Activated T-cell treated with anti-CD3 and anti-CD28 coated beads, Interleukin-2, amount 50 U/mL, for 4 hours (primary cell): ENCODE data around the gene CILP. TPM values are rescaled to one million over a fixed set of nuclear protein-coding genes. Genes with fewer than 3 reads are reported as not detected.

ENCODE experiments used
- ATAC-seq, 2 donors: fragments of 200-7000 bp; cut with Tn5 transposase; one replicate each; pipeline ENCODE4 v1.10.0; 2021
- DNase-seq: peaks from one replicate; pipeline ENCODE4 v3.0.0-alpha.2; 2020
- H3K27me3 Mint-ChIP-seq: one replicate; pipeline ENCODE4 v1.8.0; 2021; ENCODE audit warnings: low read depth, mixed read lengths
- H3K36me3 Mint-ChIP-seq: one replicate; pipeline ENCODE4 v1.8.0; 2022; ENCODE audit warnings: mixed read lengths; ENCODE audit not compliant: insufficient read depth
- H3K4me1 Mint-ChIP-seq: one replicate; pipeline ENCODE4 v1.8.0; 2021; ENCODE audit warnings: low read depth, mixed read lengths
- H3K4me3 Mint-ChIP-seq: one replicate; pipeline ENCODE4 v1.8.0; 2021; ENCODE audit warnings: mild to moderate bottlenecking, moderate library complexity, mixed read lengths
- H3K9me3 Mint-ChIP-seq: one replicate; pipeline ENCODE4 v1.8.0; 2021; ENCODE audit warnings: mixed read lengths
- total RNA-seq, 3 donors: library from RNA; stranded (reverse); gene quantifications; one replicate each; pipeline ENCODE4 v1.2.1, GENCODE V29; 2021

The CILP gene
- under 1 TPM; 0.08 to 0.13 (median 0.08) TPM for total RNA-seq

- no peaks in the 10 kb centered on the region for H3K27me3 Mint-ChIP-seq
- ATAC-seq = no peak
Observed at GRCh38 chr15:65210770-65211481, at the start of gene CILP. TSS of gene CILP (minus strand) at chr15:65211473. CDS start at chr15:65209755, 1,718 bp downstream.

GRCh38 chr15:65260968-65261367, 49.7 kb upstream of the CILP start:
- H3K4me3 Mint-ChIP-seq = no peak overlapping the region
- peaks cover 46% of the 10 kb centered on the region for H3K36me3 Mint-ChIP-seq
- H3K27me3 Mint-ChIP-seq = no peaks in the 10 kb centered on the region
- ATAC-seq (no peak), DNase-seq (no peak)
- H3K9me3 Mint-ChIP-seq = no peaks in the 10 kb centered on the region
- H3K4me1 Mint-ChIP-seq = no peaks in the 10 kb centered on the region

More at GRCh38 chr15:65210770-65211481, at the start of gene CILP:
- H3K9me3 Mint-ChIP-seq = no peaks in the 10 kb centered on the region
- H3K4me1 Mint-ChIP-seq = no peaks in the 10 kb centered on the region
- H3K36me3 Mint-ChIP-seq = no peaks in the 10 kb centered on the region
- no peak for DNase-seq
- H3K4me3 Mint-ChIP-seq = no peak within 1 kb of the TSS

- Mint-ChIP-seq H3K27me3 (no peaks in the 10 kb centered on the region), H3K9me3 (no peaks in the 10 kb centered on the region), H3K4me1 (no peaks in the 10 kb centered on the region), H3K4me3 (no peak overlapping the region), H3K36me3 (peaks cover 44% of the 10 kb centered on the region)
- ATAC-seq = no peak
- no peak for DNase-seq
Observed at GRCh38 chr15:65259367-65259797, 48.1 kb upstream of the CILP start.

GRCh38 chr15:65258375-65259262, 47.3 kb upstream of the CILP start:
- peaks cover 46% of the 10 kb centered on the region for H3K36me3 Mint-ChIP-seq
- H3K4me3 Mint-ChIP-seq = no peak overlapping the region
- H3K9me3 Mint-ChIP-seq = no peaks in the 10 kb centered on the region
- no peaks in the 10 kb centered on the region for H3K4me1 Mint-ChIP-seq
- no peaks in the 10 kb centered on the region for H3K27me3 Mint-ChIP-seq
- ATAC-seq (no peak), DNase-seq (no peak)

- no peak overlapping the region for H3K4me3 Mint-ChIP-seq
- peaks cover 28% of the 10 kb centered on the region for H3K36me3 Mint-ChIP-seq
- H3K27me3 Mint-ChIP-seq = no peaks in the 10 kb centered on the region
- ATAC-seq (no peak), DNase-seq (no peak)
- no peaks in the 10 kb centered on the region for H3K9me3 Mint-ChIP-seq
- peaks cover under 1% of the 10 kb centered on the region for H3K4me1 Mint-ChIP-seq
Observed at GRCh38 chr15:65255486-65256140, 44.3 kb upstream of the CILP start.

GRCh38 chr15:65254758-65255157, 43.5 kb upstream of the CILP start:
- Mint-ChIP-seq H3K9me3 (no peaks in the 10 kb centered on the region), H3K4me1 (peaks cover 6% of the 10 kb centered on the region), H3K4me3 (no peak overlapping the region), H3K36me3 (peaks cover 21% of the 10 kb centered on the region), H3K27me3 (no peaks in the 10 kb centered on the region)
- DNase-seq (no peak), ATAC-seq (no peak)

- peaks cover 19% of the 10 kb centered on the region for H3K36me3 Mint-ChIP-seq
- no peaks in the 10 kb centered on the region for H3K9me3 Mint-ChIP-seq
- no peak overlapping the region for H3K4me3 Mint-ChIP-seq
- ATAC-seq = no peak
- peaks cover 10% of the 10 kb centered on the region for H3K4me1 Mint-ChIP-seq
- DNase-seq = no peak
- H3K27me3 Mint-ChIP-seq = no peaks in the 10 kb centered on the region
Observed at GRCh38 chr15:65254356-65254755, 43.1 kb upstream of the CILP start.

- ATAC-seq = peak; percentile 99 to 100
- Mint-ChIP-seq H3K9me3 (no peaks in the 10 kb centered on the region), H3K4me1 (peaks cover 11% of the 10 kb centered on the region), H3K27me3 (no peaks in the 10 kb centered on the region), H3K36me3 (peaks cover 15% of the 10 kb centered on the region), H3K4me3 (no peak overlapping the region)
- DNase-seq = peak; percentile 41
Observed at GRCh38 chr15:65249641-65250040, 38.4 kb upstream of the CILP start.

- ATAC-seq (no peak), DNase-seq (no peak)
- Mint-ChIP-seq H3K36me3 (peaks cover 17% of the 10 kb centered on the region), H3K9me3 (no peaks in the 10 kb centered on the region), H3K4me3 (no peak overlapping the region), H3K27me3 (no peaks in the 10 kb centered on the region), H3K4me1 (peaks cover 11% of the 10 kb centered on the region)
Observed at GRCh38 chr15:65248511-65249255, 37.4 kb upstream of the CILP start.

- Mint-ChIP-seq H3K9me3 (no peaks in the 10 kb centered on the region), H3K4me1 (peaks cover 11% of the 10 kb centered on the region), H3K27me3 (no peaks in the 10 kb centered on the region), H3K4me3 (no peak overlapping the region), H3K36me3 (peaks cover 15% of the 10 kb centered on the region)
- DNase-seq (no peak), ATAC-seq (no peak)
Observed at GRCh38 chr15:65246939-65247338, 35.7 kb upstream of the CILP start.

GRCh38 chr15:65246026-65246714, 34.9 kb upstream of the CILP start:
- DNase-seq (no peak), ATAC-seq (no peak)
- no peak overlapping the region for H3K4me3 Mint-ChIP-seq
- H3K27me3 Mint-ChIP-seq = no peaks in the 10 kb centered on the region
- no peaks in the 10 kb centered on the region for H3K9me3 Mint-ChIP-seq
- peaks cover 11% of the 10 kb centered on the region for H3K4me1 Mint-ChIP-seq
- H3K36me3 Mint-ChIP-seq = peaks cover 15% of the 10 kb centered on the region

- Mint-ChIP-seq H3K27me3 (no peaks in the 10 kb centered on the region), H3K4me1 (peaks cover 7% of the 10 kb centered on the region), H3K36me3 (peaks cover 15% of the 10 kb centered on the region), H3K4me3 (no peak overlapping the region), H3K9me3 (no peaks in the 10 kb centered on the region)
- DNase-seq (no peak), ATAC-seq (no peak)
Observed at GRCh38 chr15:65245096-65245856, 34.0 kb upstream of the CILP start.

GRCh38 chr15:65244638-65245037, 33.4 kb upstream of the CILP start:
- peaks cover 4% of the 10 kb centered on the region for H3K4me1 Mint-ChIP-seq
- H3K27me3 Mint-ChIP-seq = no peaks in the 10 kb centered on the region
- H3K4me3 Mint-ChIP-seq = no peak overlapping the region
- H3K9me3 Mint-ChIP-seq = no peaks in the 10 kb centered on the region
- DNase-seq (no peak), ATAC-seq (no peak)
- peaks cover 15% of the 10 kb centered on the region for H3K36me3 Mint-ChIP-seq
